ENCODE results near the gene CHST13. TPM values are rescaled to one million over a fixed set of nuclear protein-coding genes. Genes with fewer than 3 reads are reported as not detected.

Gene CHST13
- total RNA-seq, 5 donors from 2014 or later (not counting 1 experiment from before 2014, with no cell fraction given): 0.20 TPM; not detected in 4

GRCh38 chr3:126517291-126517951, 6.5 kb upstream of the CHST13 start, which contains the start of gene UROC1:
Gene UROC1, minus strand, starts transcription at chr3:126517773. Its CDS starts 54 bp downstream, at chr3:126517719.
- DNase-seq (no peak), ATAC-seq (replicated peaks in 1 of 4) (no peak)
- POLR2A ChIA-PET: no interaction called here
- Histone ChIP-seq H3K9me3 (no peaks in the 10 kb centered on the region), H3K4me1 (ENCODE audit: control insufficient read depth in 1 of 2, extremely low read depth in 1 of 2, insufficient read depth in 2 of 2, low read length in 2 of 2) (no peaks in the 10 kb centered on the region), H3K27ac (ENCODE audit: low read length) (no peak within 1 kb of the TSS), H3K4me3 (ENCODE audit: control insufficient read depth in 1 of 2, extremely low read depth in 1 of 2, low read length in 1 of 2) (no peak within 1 kb of the TSS), H3K36me3 (ENCODE audit: control insufficient read depth in 2 of 2, extremely low read depth in 1 of 2, insufficient read depth in 1 of 2, low read length in 1 of 2) (no peaks in the 10 kb centered on the region), H3K27me3 (replicated peaks in 1 of 2; ENCODE audit: control insufficient read depth in 2 of 2, extremely low read depth in 1 of 2, insufficient read depth in 2 of 2, low read length in 1 of 2) (peaks cover 0 to 23% of the 10 kb centered on the region in 2 experiments)
- Mint-ChIP-seq H3K27me3 (no peaks in the 10 kb centered on the region), H3K36me3 (no peaks in the 10 kb centered on the region), H3K9me3 (no peaks in the 10 kb centered on the region), H3K27ac (no peak within 1 kb of the TSS), H3K4me3 (no peak within 1 kb of the TSS), H3K4me1 (no peaks in the 10 kb centered on the region)
- CTCF ChIA-PET: no interaction called here
- 86% methylated on average over 13 of the region's 16 CpGs for WGBS (ENCODE audit: insufficient coverage)

- no peak for DNase-seq
- Mint-ChIP-seq H3K4me1 (no peaks in the 10 kb centered on the region), H3K9me3 (no peaks in the 10 kb centered on the region), H3K4me3 (no peak overlapping the region), H3K36me3 (no peaks in the 10 kb centered on the region), H3K27me3 (peaks cover 7% of the 10 kb centered on the region in 2 donors), H3K27ac (no peak overlapping the region)
- ChIA-PET POLR2A (no interaction called here), CTCF (no interaction called here)
- no peak for ATAC-seq (replicated peaks in 1 of 4)
- Histone ChIP-seq H3K27me3 (replicated peaks in 1 of 2; ENCODE audit: control insufficient read depth in 2 of 2, extremely low read depth in 1 of 2, insufficient read depth in 2 of 2, low read length in 1 of 2) (peaks cover 0 to 27% of the 10 kb centered on the region in 2 experiments), H3K36me3 (ENCODE audit: control insufficient read depth in 2 of 2, extremely low read depth in 1 of 2, insufficient read depth in 1 of 2, low read length in 1 of 2) (no peaks in the 10 kb centered on the region), H3K4me1 (ENCODE audit: control insufficient read depth in 1 of 2, extremely low read depth in 1 of 2, insufficient read depth in 2 of 2, low read length in 2 of 2) (no peaks in the 10 kb centered on the region), H3K27ac (ENCODE audit: low read length) (no peak overlapping the region), H3K4me3 (ENCODE audit: control insufficient read depth in 1 of 2, extremely low read depth in 1 of 2, low read length in 1 of 2) (no peak overlapping the region), H3K9me3 (no peaks in the 10 kb centered on the region)
- WGBS (ENCODE audit: insufficient coverage): 85% methylated on average over 9 of the region's 15 CpGs
Measured at GRCh38 chr3:126517986-126518778, 5.8 kb upstream of the CHST13 start.

GRCh38 chr3:126518779-126519177, 5.2 kb upstream of the CHST13 start:
- WGBS (ENCODE audit: insufficient coverage): 50% methylated on average over 2 of the region's 4 CpGs
- H3K27ac ChIP-seq (ENCODE audit: low read length): no peak overlapping the region
- Mint-ChIP-seq H3K9me3 (no peaks in the 10 kb centered on the region), H3K4me1 (no peaks in the 10 kb centered on the region), H3K4me3 (no peak overlapping the region), H3K36me3 (no peaks in the 10 kb centered on the region), H3K27ac (no peak overlapping the region), H3K27me3 (peaks cover 11 to 12% of the 10 kb centered on the region in 2 donors)
- POLR2A ChIA-PET: no interaction called here
- no peaks in the 10 kb centered on the region for H3K36me3 ChIP-seq (ENCODE audit: control insufficient read depth in 2 of 2, extremely low read depth in 1 of 2, insufficient read depth in 1 of 2, low read length in 1 of 2)
- no peaks in the 10 kb centered on the region for H3K9me3 ChIP-seq
- DNase-seq (no peak), ATAC-seq (replicated peaks in 1 of 4) (no peak)
- H3K4me3 ChIP-seq (ENCODE audit: control insufficient read depth in 1 of 2, extremely low read depth in 1 of 2, low read length in 1 of 2): no peak overlapping the region
- H3K27me3 ChIP-seq (replicated peaks in 1 of 2; ENCODE audit: control insufficient read depth in 2 of 2, extremely low read depth in 1 of 2, insufficient read depth in 2 of 2, low read length in 1 of 2): peaks cover 0 to 33% of the 10 kb centered on the region in 2 experiments
- H3K4me1 ChIP-seq (ENCODE audit: control insufficient read depth in 1 of 2, extremely low read depth in 1 of 2, insufficient read depth in 2 of 2, low read length in 2 of 2): peaks cover 0 to 2% of the 10 kb centered on the region in 2 experiments
- CTCF ChIA-PET: no interaction called here

- H3K4me3 Mint-ChIP-seq: no peak overlapping the region
- peaks cover 0 to 41% of the 10 kb centered on the region in 2 experiments for H3K27me3 ChIP-seq (replicated peaks in 1 of 2; ENCODE audit: control insufficient read depth in 2 of 2, extremely low read depth in 1 of 2, insufficient read depth in 2 of 2, low read length in 1 of 2)
- H3K4me1 ChIP-seq (ENCODE audit: control insufficient read depth in 1 of 2, extremely low read depth in 1 of 2, insufficient read depth in 2 of 2, low read length in 2 of 2): peaks cover 0 to 7% of the 10 kb centered on the region in 2 experiments
- 49% methylated on average over 5 of the region's 10 CpGs for WGBS (ENCODE audit: insufficient coverage)
- DNase-seq (no peak), ATAC-seq (replicated peaks in 1 of 4) (no peak)
- peaks cover 12 to 16% of the 10 kb centered on the region in 2 donors for H3K27me3 Mint-ChIP-seq
- no peak overlapping the region for H3K27ac ChIP-seq (ENCODE audit: low read length)
- POLR2A ChIA-PET: no interaction called here
- H3K27ac Mint-ChIP-seq: no peak overlapping the region
- no peaks in the 10 kb centered on the region for H3K9me3 Mint-ChIP-seq
- H3K9me3 ChIP-seq: no peaks in the 10 kb centered on the region
- H3K4me3 ChIP-seq (ENCODE audit: control insufficient read depth in 1 of 2, extremely low read depth in 1 of 2, low read length in 1 of 2): no peak overlapping the region
- no peaks in the 10 kb centered on the region for H3K4me1 Mint-ChIP-seq
- no peaks in the 10 kb centered on the region for H3K36me3 Mint-ChIP-seq
- H3K36me3 ChIP-seq (ENCODE audit: control insufficient read depth in 2 of 2, extremely low read depth in 1 of 2, insufficient read depth in 1 of 2, low read length in 1 of 2): no peaks in the 10 kb centered on the region
- CTCF ChIA-PET: interaction anchor here in 1 of 2 donors (0.7 kb wide), 1 partner anchor 90 kb away, joined by 3 read pairs; no protein-coding TSS in a partner anchor
Measured at GRCh38 chr3:126519506-126520455, 4.2 kb upstream of the CHST13 start.

- Histone ChIP-seq H3K27ac (ENCODE audit: low read length) (no peak overlapping the region), H3K4me1 (ENCODE audit: control insufficient read depth in 1 of 2, extremely low read depth in 1 of 2, insufficient read depth in 2 of 2, low read length in 2 of 2) (peaks cover 0 to 7% of the 10 kb centered on the region in 2 experiments), H3K9me3 (no peaks in the 10 kb centered on the region), H3K4me3 (ENCODE audit: control insufficient read depth in 1 of 2, extremely low read depth in 1 of 2, low read length in 1 of 2) (no peak overlapping the region), H3K36me3 (ENCODE audit: control insufficient read depth in 2 of 2, extremely low read depth in 1 of 2, insufficient read depth in 1 of 2, low read length in 1 of 2) (no peaks in the 10 kb centered on the region), H3K27me3 (replicated peaks in 1 of 2; ENCODE audit: control insufficient read depth in 2 of 2, extremely low read depth in 1 of 2, insufficient read depth in 2 of 2, low read length in 1 of 2) (peaks cover 0 to 55% of the 10 kb centered on the region in 2 experiments)
- H3K27ac Mint-ChIP-seq: no peak overlapping the region
- no peaks in the 10 kb centered on the region for H3K4me1 Mint-ChIP-seq
- ATAC-seq (replicated peaks in 1 of 4) (no peak), DNase-seq (no peak)
- ChIA-PET CTCF (interaction anchor here (0.6 to 1.1 kb wide), 3 partner anchors 91 to 1295 kb away, joined by 3 to 7 read pairs (median 3); no protein-coding TSS in a partner anchor), POLR2A (no interaction called here)
- peaks cover 12 to 24% of the 10 kb centered on the region in 2 donors for H3K27me3 Mint-ChIP-seq
- H3K36me3 Mint-ChIP-seq: no peaks in the 10 kb centered on the region
- H3K9me3 Mint-ChIP-seq: no peaks in the 10 kb centered on the region
- 81% methylated on average over 11 of the region's 11 CpGs for WGBS (ENCODE audit: insufficient coverage)
- H3K4me3 Mint-ChIP-seq: no peak overlapping the region
Measured at GRCh38 chr3:126521122-126521891, 2.6 kb upstream of the CHST13 start.

Data from T-cell (primary cell).